Measurements from ENCODE around the gene TMEM39B.
"Not testable (repeated sequence)": the region's sequence is repeated elsewhere in the genome, so short reads cannot be mapped to it uniquely, and the experiment has no call there.

The TMEM39B gene

DNA sequence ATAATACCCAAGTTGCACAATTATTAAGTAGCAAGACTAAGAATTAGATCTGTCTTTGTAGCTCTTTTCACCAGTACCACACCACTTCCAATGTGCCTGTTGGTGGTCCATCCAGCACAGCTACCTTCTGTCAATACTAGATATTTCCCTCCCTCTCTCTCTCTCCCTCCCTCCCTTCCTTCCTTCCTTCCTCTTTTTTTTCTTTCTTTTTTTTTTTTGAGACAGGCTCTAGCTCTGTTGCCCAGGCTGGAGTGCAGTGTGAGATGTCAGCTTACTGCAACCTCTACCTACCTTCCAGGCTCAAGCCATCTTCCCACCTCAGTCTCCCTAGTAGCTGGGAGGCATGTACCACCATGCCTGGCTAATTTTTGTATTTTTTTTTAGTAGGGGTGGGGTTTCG, 56.2 kb downstream of the TMEM39B start:
- H3K27ac ChIP-seq (ENCODE audit: low read depth, low read length, poor library complexity, severe bottlenecking), result no peak overlapping the region
- H2AFZ ChIP-seq (ENCODE audit: low read length), result no peak overlapping the region
- H3K4me2 ChIP-seq (ENCODE audit: low read length), result no peak overlapping the region
- H3K79me2 ChIP-seq (ENCODE audit: insufficient read depth, low read length), result peaks cover 69% of the 10 kb centered on the region
- H3K4me3 ChIP-seq (ENCODE audit: low read depth, low read length, poor library complexity, severe bottlenecking), result no peak overlapping the region
- H4K20me1 ChIP-seq (ENCODE audit: insufficient read depth, low read length), result peaks cover 3% of the 10 kb centered on the region; the same call in 1 of the 2 replicates
- H3K9me3 ChIP-seq (ENCODE audit: low read length), result no peaks in the 10 kb centered on the region
- H3F3A ChIP-seq (ENCODE audit: insufficient read depth, low read length), result no peaks in the 10 kb centered on the region
- H3K4me1 ChIP-seq (ENCODE audit: insufficient read depth, low read length, severe bottlenecking), result no peaks in the 10 kb centered on the region
- TF ChIP-seq, protein P1, sequence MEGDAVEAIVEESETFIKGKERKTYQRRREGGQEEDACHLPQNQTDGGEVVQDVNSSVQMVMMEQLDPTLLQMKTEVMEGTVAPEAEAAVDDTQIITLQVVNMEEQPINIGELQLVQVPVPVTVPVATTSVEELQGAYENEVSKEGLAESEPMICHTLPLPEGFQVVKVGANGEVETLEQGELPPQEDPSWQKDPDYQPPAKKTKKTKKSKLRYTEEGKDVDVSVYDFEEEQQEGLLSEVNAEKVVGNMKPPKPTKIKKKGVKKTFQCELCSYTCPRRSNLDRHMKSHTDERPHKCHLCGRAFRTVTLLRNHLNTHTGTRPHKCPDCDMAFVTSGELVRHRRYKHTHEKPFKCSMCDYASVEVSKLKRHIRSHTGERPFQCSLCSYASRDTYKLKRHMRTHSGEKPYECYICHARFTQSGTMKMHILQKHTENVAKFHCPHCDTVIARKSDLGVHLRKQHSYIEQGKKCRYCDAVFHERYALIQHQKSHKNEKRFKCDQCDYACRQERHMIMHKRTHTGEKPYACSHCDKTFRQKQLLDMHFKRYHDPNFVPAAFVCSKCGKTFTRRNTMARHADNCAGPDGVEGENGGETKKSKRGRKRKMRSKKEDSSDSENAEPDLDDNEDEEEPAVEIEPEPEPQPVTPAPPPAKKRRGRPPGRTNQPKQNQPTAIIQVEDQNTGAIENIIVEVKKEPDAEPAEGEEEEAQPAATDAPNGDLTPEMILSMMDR (IDR thresholded peaks at IDR 0.05; ENCODE audit: low read length), result no peak
- TF ChIP-seq EZH2 (IDR thresholded peaks at IDR 0.05; ENCODE audit: borderline replicate concordance, low read length), result no peak
- H3K27me3 ChIP-seq (ENCODE audit: insufficient read depth, low read length), result no peaks in the 10 kb centered on the region
- no peak overlapping the region for H3K9ac ChIP-seq (ENCODE audit: low read length)
- peaks cover 16% of the 10 kb centered on the region for H3K36me3 ChIP-seq (ENCODE audit: insufficient read depth, low read length)
- H3K9me2 ChIP-seq (ENCODE audit: low read depth, low read length), result no peaks in the 10 kb centered on the region

GRCh38 chr1:32133950-32134280, 61.2 kb downstream of the TMEM39B start:
- not testable (repeated sequence) for H3K27me3 ChIP-seq (ENCODE audit: insufficient read depth, low read length); H4K20me1 ChIP-seq (ENCODE audit: insufficient read depth, low read length); H3K9me3 ChIP-seq (ENCODE audit: low read length); H3K4me2 ChIP-seq (ENCODE audit: low read length); H3K4me3 ChIP-seq (ENCODE audit: low read depth, low read length, poor library complexity, severe bottlenecking); H3K4me1 ChIP-seq (ENCODE audit: insufficient read depth, low read length, severe bottlenecking); H2AFZ ChIP-seq (ENCODE audit: low read length); H3K27ac ChIP-seq (ENCODE audit: low read depth, low read length, poor library complexity, severe bottlenecking); H3K9me2 ChIP-seq (ENCODE audit: low read depth, low read length); H3K9ac ChIP-seq (ENCODE audit: low read length); H3F3A ChIP-seq (ENCODE audit: insufficient read depth, low read length)
- Histone ChIP-seq H3K36me3 (ENCODE audit: insufficient read depth, low read length) (peaks cover 11% of the 10 kb centered on the region), H3K79me2 (ENCODE audit: insufficient read depth, low read length) (peaks cover 52% of the 10 kb centered on the region)

DNA sequence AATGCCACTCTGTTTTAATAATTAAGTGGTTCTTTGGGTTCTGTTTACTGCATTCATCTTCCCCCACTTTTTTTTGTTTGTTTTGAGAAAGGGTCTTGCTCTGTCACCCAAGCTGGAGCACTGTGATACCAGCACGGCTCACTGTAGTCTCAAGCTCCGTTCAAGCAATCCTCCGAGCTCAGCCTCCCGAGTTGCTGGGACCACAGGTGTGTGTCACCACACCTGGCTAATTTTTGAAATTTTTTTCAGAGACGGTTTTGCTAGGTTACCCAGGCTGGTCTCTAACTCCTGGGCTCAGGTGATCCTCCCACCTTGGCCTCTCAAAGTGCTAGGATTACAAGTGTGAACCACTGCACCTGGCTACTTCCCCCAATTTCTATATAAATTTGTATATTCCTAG, 64.4 kb downstream of the TMEM39B start:
- Histone ChIP-seq H3K4me2 (ENCODE audit: low read length) (no peak overlapping the region), H3K9me3 (ENCODE audit: low read length) (no peaks in the 10 kb centered on the region), H2AFZ (ENCODE audit: low read length) (no peak overlapping the region), H3K36me3 (ENCODE audit: insufficient read depth, low read length) (peaks cover 2% of the 10 kb centered on the region; the same call in 1 of the 2 replicates), H3K9ac (ENCODE audit: low read length) (no peak overlapping the region), H3K4me1 (ENCODE audit: insufficient read depth, low read length, severe bottlenecking) (peaks cover 7% of the 10 kb centered on the region), H3F3A (ENCODE audit: insufficient read depth, low read length) (no peaks in the 10 kb centered on the region), H3K9me2 (ENCODE audit: low read depth, low read length) (no peaks in the 10 kb centered on the region), H3K27ac (ENCODE audit: low read depth, low read length, poor library complexity, severe bottlenecking) (no peak overlapping the region), H4K20me1 (ENCODE audit: insufficient read depth, low read length) (no peaks in the 10 kb centered on the region), H3K27me3 (ENCODE audit: insufficient read depth, low read length) (no peaks in the 10 kb centered on the region), H3K4me3 (ENCODE audit: low read depth, low read length, poor library complexity, severe bottlenecking) (no peak overlapping the region), H3K79me2 (ENCODE audit: insufficient read depth, low read length) (peaks cover 55% of the 10 kb centered on the region)
- TF ChIP-seq EZH2 (IDR thresholded peaks at IDR 0.05; ENCODE audit: borderline replicate concordance, low read length), result no peak
- TF ChIP-seq, protein P1 (IDR thresholded peaks at IDR 0.05; ENCODE audit: low read length), result no peak

- Histone ChIP-seq H3K79me2 (ENCODE audit: insufficient read depth, low read length) (peaks cover 69% of the 10 kb centered on the region), H2AFZ (ENCODE audit: low read length) (no peak overlapping the region), H3K4me3 (ENCODE audit: low read depth, low read length, poor library complexity, severe bottlenecking) (no peak overlapping the region), H3K4me2 (ENCODE audit: low read length) (no peak overlapping the region), H3K27me3 (ENCODE audit: insufficient read depth, low read length) (no peaks in the 10 kb centered on the region), H3K4me1 (ENCODE audit: insufficient read depth, low read length, severe bottlenecking) (peaks cover 7% of the 10 kb centered on the region), H3F3A (ENCODE audit: insufficient read depth, low read length) (no peaks in the 10 kb centered on the region), H4K20me1 (ENCODE audit: insufficient read depth, low read length) (no peaks in the 10 kb centered on the region), H3K27ac (ENCODE audit: low read depth, low read length, poor library complexity, severe bottlenecking) (no peak overlapping the region), H3K36me3 (ENCODE audit: insufficient read depth, low read length) (peaks cover 3% of the 10 kb centered on the region; the same call in 1 of the 2 replicates), H3K9me3 (ENCODE audit: low read length) (no peaks in the 10 kb centered on the region), H3K9ac (ENCODE audit: low read length) (no peak overlapping the region), H3K9me2 (ENCODE audit: low read depth, low read length) (no peaks in the 10 kb centered on the region)
- TF ChIP-seq, protein P1 (IDR thresholded peaks at IDR 0.05; ENCODE audit: low read length), result no peak
- no peak for TF ChIP-seq EZH2 (IDR thresholded peaks at IDR 0.05; ENCODE audit: borderline replicate concordance, low read length)
Observed at GRCh38 chr1:32138965-32139364, 66.2 kb downstream of the TMEM39B start.
